Stimulated activated CD8-positive, alpha-beta memory T cell treated with anti-CD3 and anti-CD28 coated beads, Interleukin-7, amount 100 ng/mL, for 48 hours (primary cell): Measurements from ENCODE around the gene PIEZO1.
"Not testable (repeated sequence)": the region's sequence is repeated elsewhere in the genome, so short reads cannot be mapped to it uniquely, and the experiment has no call there.

Experiments
- DNase-seq, 2 donors: peaks; one replicate each; pipeline ENCODE4 v3.0.0-alpha.2; 2020; ENCODE audit warnings: low read depth in 1 of 2; ENCODE audit errors: extremely low read depth in 1 of 2

Gene PIEZO1

DNA sequence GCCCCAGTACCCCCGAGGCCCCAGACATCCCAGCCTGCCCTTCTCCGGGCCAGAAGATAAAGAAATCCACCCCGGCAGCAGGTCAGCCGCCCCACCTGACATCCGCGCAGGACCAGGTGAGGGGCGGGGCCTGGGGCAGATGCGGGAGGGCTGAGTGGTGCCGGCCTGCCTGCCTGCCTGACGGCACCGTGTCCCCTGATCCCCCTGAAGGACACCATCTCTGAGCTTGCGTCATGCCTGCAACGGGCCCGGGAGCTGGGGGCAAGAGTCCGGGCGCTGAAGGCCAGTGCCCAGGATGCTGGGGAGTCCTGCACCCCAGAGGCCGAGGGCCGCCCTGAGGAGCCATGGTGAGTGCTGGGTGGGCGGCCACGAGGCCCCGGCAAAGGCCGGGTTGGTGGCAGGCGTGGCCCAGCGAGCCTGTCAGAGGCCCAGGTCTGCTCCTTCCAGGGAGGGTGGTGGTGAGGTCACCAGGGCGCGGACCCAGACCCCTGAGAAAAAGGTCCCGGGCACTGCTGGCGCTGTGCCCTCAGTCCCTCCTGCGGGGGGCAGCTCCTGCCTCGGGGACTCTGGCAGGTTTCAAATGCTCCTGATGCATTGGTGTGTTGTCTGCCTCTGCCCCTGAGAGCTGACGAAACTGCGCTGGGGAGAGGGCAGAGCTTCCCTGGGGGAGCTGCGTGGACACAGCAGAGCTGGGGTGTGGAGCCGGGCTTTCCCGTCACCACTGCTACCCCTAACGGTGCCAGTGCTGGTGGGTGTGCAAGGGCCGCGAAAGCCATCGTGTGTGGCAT lies 19.7 kb upstream of the PIEZO1 start:
- DNase-seq = no peak

DNA sequence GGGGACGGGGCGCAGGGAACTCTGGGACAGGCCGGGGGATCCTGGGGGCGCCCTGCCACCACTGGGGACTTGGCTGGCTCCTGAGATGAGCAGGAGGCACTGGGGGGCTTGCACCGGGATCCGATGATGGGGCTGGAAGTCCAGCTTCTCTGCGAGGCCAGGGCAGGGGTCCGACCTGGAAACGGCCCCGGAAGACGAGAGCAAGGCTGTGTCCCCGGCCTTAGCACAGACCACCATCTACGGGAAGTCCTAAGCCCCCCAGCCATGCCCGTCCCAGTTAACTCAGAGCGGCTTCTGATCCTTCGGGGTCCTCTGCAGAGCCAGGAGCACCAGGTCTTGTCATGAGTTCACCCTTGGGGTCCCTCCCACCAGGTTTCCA lies 19.1 kb upstream of the PIEZO1 start:
- DNase-seq = no peak

DNA sequence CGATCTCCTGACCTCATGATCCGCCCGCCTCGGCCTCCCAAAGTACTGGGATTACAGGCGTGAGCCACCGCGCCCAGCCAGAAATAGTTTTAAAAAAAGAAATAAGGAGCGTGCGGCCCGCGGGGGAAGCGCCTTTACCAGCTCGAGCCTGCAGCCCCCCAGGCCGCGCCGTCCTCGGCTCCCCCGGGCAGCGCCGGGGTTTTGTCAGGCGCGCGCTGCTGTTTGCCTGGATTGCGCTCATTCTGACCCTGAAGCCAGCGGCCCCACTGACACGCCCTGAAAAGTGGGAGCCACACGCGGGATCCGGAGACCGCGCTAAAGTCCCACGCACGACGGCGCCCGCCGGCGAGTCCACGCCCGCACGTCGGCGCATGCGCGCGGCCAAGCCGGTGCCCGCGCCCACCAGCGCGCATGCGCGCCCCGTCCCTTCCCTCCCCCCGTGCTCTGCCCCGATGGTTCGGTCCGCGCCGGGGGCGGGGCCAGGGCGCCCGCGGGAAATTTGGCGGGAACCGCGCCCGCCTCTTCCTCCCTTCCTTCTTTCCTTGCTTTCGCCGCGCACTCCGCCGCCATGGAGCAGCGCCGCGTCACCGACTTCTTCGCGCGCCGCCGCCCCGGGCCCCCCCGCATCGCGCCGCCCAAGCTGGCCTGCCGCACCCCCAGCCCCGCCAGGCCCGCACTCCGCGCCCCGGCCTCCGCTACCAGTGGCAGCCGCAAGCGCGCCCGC lies 18.4 kb upstream of the PIEZO1 start, which contains the start of gene CDT1:
TSS of gene CDT1 (plus strand) at position 526 of the 724 bp plus-strand sequence. CDS start at position 569, 43 bp downstream.
- DNase-seq = peak; percentile 57 to 78

DNA sequence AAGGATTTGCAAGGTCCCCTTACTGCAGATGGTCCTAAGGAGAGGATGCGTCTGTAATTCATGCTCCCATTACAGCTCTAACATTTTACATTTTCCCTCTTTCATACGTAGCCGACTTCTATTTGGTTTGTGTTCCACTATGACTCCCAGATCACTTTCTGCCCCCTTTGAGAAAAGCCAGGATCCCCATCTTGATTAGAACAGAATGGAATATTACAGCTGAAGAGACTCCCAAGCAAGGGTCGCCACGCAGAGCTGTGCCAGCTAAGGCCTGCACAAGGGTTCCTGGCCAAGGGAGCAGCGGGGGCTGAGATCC lies 15.2 kb upstream of the PIEZO1 start:
- DNase-seq = no peak

- no peak for DNase-seq
Measured at GRCh38 chr16:88799569-88800276, 14.7 kb upstream of the PIEZO1 start.

DNA sequence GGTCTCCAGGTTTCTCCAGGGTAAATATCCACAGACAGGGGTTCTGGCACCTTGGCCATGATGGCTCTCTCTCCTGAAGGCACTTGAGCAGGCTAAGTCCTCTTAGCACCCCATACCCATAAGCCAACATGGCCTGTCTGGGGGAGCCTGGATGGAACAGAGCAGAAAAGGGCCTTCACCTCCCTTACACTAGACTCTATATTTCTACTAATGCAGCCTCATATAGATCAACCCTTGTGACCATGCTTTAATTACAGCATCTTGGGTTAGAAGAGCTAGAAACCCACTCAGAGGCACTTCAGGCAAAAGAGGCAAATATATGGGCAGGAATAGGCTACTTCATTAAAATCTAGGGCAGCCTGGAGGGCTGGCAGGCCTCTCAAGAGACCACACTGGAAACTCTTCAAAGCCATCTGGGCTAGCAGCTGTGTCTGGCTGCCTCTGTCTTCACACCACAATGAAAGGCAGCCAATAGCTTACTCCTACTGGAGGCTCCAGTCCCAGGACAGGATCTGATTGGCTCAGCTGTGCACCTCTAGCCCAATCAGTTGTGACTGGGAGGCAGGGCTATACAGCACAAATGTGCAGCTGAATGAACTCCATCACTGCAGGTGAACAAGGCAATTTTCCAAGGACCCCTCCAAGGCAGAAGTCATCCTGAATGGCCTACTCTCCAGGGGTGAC lies 13.9 kb upstream of the PIEZO1 start:
- DNase-seq = no peak

DNA sequence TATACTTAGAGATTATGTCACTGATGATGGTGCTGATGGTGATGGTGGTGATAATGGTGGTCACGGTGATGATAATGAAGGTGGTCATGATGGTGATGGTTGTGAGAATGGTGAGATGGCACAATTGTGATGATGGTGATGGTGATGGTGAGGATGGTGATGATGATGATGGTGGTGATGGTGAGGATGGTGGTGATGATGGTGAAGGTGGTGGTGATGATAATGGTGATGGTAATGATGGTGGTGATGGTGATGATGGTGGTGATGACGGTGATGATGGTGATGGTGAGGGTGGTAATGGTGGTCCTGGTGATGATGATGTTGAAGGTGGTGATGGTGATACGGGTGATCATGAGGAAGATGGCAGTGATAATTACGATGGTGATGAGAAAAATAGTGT lies 13.1 kb upstream of the PIEZO1 start:
- DNase-seq = no peak

DNA sequence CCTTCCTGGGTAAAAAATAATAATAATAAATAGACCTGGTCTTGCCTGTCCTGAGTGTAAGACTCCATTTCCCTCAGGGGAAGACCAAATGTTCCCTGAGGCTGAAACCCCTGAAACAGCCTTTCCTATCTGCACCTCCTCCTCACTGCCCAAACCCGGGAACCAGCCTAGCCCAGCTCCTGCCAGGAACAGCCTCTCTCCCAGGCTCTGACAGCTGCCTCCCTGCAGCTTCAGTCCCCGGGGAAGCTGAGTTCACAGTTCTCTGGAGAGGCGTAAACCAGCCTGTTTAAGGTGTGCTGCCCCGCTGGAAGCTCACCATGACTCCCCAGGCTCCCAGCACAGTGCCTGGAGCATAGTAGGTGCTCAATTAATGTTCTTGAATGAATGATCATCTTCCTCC lies 11.3 kb upstream of the PIEZO1 start:
- DNase-seq = no peak

- no peak for DNase-seq
Measured at GRCh38 chr16:88793251-88793954, 8.4 kb upstream of the PIEZO1 start.

DNA sequence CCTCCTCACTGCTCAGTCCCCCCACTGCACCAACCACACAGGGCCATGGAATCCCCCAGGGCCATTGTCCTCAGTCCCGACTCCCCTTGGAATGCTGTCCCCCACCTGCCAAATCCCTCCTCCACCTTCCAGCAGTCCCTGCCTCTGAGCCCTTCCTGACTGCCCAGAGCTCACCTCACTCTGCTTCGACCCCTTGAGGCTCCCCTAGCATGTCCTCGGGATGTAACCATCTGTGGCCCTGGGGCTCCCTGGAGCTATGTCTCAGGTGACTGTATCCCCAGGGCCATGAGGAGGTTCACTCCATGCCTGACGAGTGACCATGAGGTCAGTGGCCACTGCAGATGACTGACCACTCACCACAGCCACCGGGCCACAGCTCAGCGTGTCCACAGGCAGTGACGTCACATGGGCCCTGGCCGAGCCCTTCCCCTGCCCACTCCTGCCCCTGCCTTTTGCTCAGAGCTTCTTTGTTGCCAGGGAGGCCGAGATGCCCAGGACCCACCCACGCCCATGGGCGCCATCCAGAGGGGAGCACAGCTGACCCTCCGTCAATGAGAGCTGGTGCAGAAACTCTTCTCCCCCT lies 7.7 kb upstream of the PIEZO1 start:
- no peak for DNase-seq

DNA sequence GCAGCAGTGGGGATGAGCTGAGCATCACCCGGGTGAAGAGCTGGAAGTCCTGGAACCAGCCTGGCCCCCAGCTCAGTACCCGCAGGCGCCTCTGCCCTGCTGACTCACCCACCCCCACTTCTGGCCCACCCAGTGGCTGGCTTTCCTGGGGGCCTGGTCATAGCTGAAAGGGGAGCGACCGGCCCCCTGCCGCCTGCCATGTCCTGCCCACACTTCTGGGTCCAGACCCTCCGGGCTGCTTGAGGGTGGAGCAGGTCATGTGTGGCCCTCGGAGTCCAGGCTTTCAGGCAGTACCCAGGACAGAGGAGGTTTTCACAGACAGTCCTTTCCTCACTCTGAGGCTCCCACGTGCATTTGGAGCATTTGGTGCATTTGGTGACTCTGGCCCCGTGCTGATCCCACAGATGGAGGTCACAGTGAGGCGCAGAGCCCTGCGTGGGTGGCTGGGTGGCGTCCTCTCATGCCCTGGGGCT lies 7.1 kb upstream of the PIEZO1 start:
- no peak for DNase-seq

- peak in 1 of 2 donors; percentile 63 for DNase-seq
Measured at GRCh38 chr16:88790312-88791211, 5.5 kb upstream of the PIEZO1 start.

GRCh38 chr16:88789594-88789993 lies 4.6 kb upstream of the PIEZO1 start:
- DNase-seq = no peak

- DNase-seq = not testable (repeated sequence)
Measured at GRCh38 chr16:88788749-88789148, 3.7 kb upstream of the PIEZO1 start.

GRCh38 chr16:88787579-88788314 lies 2.7 kb upstream of the PIEZO1 start:
- DNase-seq = no peak

GRCh38 chr16:88784856-88785105 lies 239 bp downstream of the PIEZO1 start:
- DNase-seq = no peak

GRCh38 chr16:88784074-88784855 lies 755 bp downstream of the PIEZO1 start:
- no peak for DNase-seq
